A673 (cell line): ENCODE results near the gene OBP2A. TPM values are rescaled to one million over a fixed set of nuclear protein-coding genes. Genes with fewer than 3 reads are reported as not detected.
"Not testable (repeated sequence)": the region's sequence is repeated elsewhere in the genome, so short reads cannot be mapped to it uniquely, and the experiment has no call there.

Source experiments
- BruUV-seq: library from RNA; stranded (reverse); fragments of 400-500 nt; replicated peaks from 2 replicates; lab custom pipeline; 2021; lab: Mats Ljungman, UMichigan
- CTCF ChIA-PET: fragments of 300-600 bp; sonication (Branson Sonifier 250); formaldehyde crosslinking; loops from one replicate; lab custom pipeline; 2022; ENCODE audit warnings: antibody characterized with exemption; lab: Charles Lee
- POLR2A ChIA-PET: fragments of 300-600 bp; sonication (Branson Sonifier 250); formaldehyde crosslinking; loops from one replicate; lab custom pipeline; 2022; ENCODE audit warnings: antibody characterized with exemption; ENCODE audit not compliant: low non-redundant PET; lab: Charles Lee
- DNase-seq: peaks from one replicate; pipeline ENCODE4 v3.0.0-alpha.2; 2015; ENCODE audit warnings: low spot score
- H3K27ac ChIP-seq: fragments of 200-600 bp; sonication (generic); 2 replicates; pipeline ENCODE4 v1.5.1; 2016; ENCODE audit warnings: mixed run types, low read depth, mild to moderate bottlenecking, mixed read lengths, antibody characterized with exemption, low read length; ENCODE audit not compliant: poor library complexity, severe bottlenecking
- H3K27me3 ChIP-seq: fragments of 200-600 bp; sonication (generic); replicated peaks from 2 replicates; pipeline ENCODE4 v1.6.1; 2017; ENCODE audit warnings: mixed run types, low read depth, mild to moderate bottlenecking, mixed read lengths, antibody characterized with exemption, low read length; ENCODE audit not compliant: insufficient read depth, poor library complexity
- H3K36me3 ChIP-seq: fragments of 200-600 bp; sonication (generic); 2 replicates; pipeline ENCODE4 v1.6.1; 2016; ENCODE audit warnings: mixed run types, mild to moderate bottlenecking, mixed read lengths, antibody characterized with exemption, low read length; ENCODE audit not compliant: insufficient read depth, poor library complexity, severe bottlenecking
- H3K4me1 ChIP-seq: fragments of 200-600 bp; sonication (generic); 2 replicates; pipeline ENCODE4 v1.6.1; 2017; ENCODE audit warnings: mixed run types, mild to moderate bottlenecking, mixed read lengths, antibody characterized with exemption, low read length; ENCODE audit not compliant: insufficient read depth, poor library complexity, severe bottlenecking
- H3K4me3 ChIP-seq: fragments of 200-600 bp; sonication (generic); 2 replicates; pipeline ENCODE4 v1.5.1; 2016; ENCODE audit warnings: low read depth, mixed run types, mild to moderate bottlenecking, mixed read lengths, low read length; ENCODE audit not compliant: poor library complexity, severe bottlenecking
- H3K9me3 ChIP-seq: fragments of 200-600 bp; sonication (generic); 2 replicates; pipeline ENCODE4 v1.6.1; 2016; ENCODE audit warnings: mixed run types, low read depth, mild to moderate bottlenecking, mixed read lengths, antibody characterized with exemption, low read length; ENCODE audit not compliant: poor library complexity, severe bottlenecking
- CTCF ChIP-seq: fragments of 300-800, 200-600 bp; sonication (generic); conservative IDR thresholded peaks from 2 replicates; pipeline ENCODE4 v1.5.1; 2017; ENCODE audit warnings: low read depth, mild to moderate bottlenecking, antibody characterized with exemption, low read length, moderate library complexity, mixed read lengths
- EZH2 ChIP-seq: fragments of 200-600 bp; sonication (generic); IDR thresholded peaks from 2 replicates; pipeline ENCODE4 v1.6.1; 2017; ENCODE audit warnings: borderline replicate concordance, low read depth, mild to moderate bottlenecking, mixed read lengths, antibody characterized with exemption, low read length; ENCODE audit not compliant: poor library complexity, severe bottlenecking
- intact Hi-C: fragments of 100-400 bp; cut with micrococcal nuclease; formaldehyde crosslinking; loops from one replicate; pipeline ENCODE4 v1.10.0; 2022; ENCODE audit not compliant: unreplicated experiment
- total RNA-seq: library from RNA; stranded (reverse); gene quantifications from 2 replicates; pipeline ENCODE4 v1.2.3, GENCODE V29; 2021

OBP2A gene
- total RNA-seq, 1 experiment from 2014 or later: not detected

GRCh38 chr9:135547756-135548736 is 2.1 kb downstream of the OBP2A start:
- no peak for DNase-seq
- no peaks in the 10 kb centered on the region for H3K36me3 ChIP-seq
- intact Hi-C loops: no loop called here
- no peak overlapping the region for H3K4me3 ChIP-seq
- peaks cover 2% of the 10 kb centered on the region for H3K27me3 ChIP-seq
- H3K9me3 ChIP-seq: no peaks in the 10 kb centered on the region
- TF ChIP-seq EZH2 (no peak), CTCF (no peak)
- BruUV-seq: no TSS peak
- no peaks in the 10 kb centered on the region for H3K4me1 ChIP-seq
- ChIA-PET CTCF (no interaction called here), POLR2A (no interaction called here)
- H3K27ac ChIP-seq: no peak overlapping the region

GRCh38 chr9:135549478-135550343 is 3.8 kb downstream of the OBP2A start:
- POLR2A ChIA-PET, H3K4me3 ChIP-seq, H3K27me3 ChIP-seq, intact Hi-C loops, H3K27ac ChIP-seq, H3K4me1 ChIP-seq, BruUV-seq, CTCF ChIA-PET, H3K36me3 ChIP-seq, H3K9me3 ChIP-seq, DNase-seq: not testable (repeated sequence)

- BruUV-seq: no TSS peak
- intact Hi-C loops: no loop called here
- Histone ChIP-seq H3K4me3 (no peak overlapping the region), H3K4me1 (no peaks in the 10 kb centered on the region), H3K36me3 (no peaks in the 10 kb centered on the region), H3K27ac (no peak overlapping the region), H3K9me3 (no peaks in the 10 kb centered on the region), H3K27me3 (no peaks in the 10 kb centered on the region)
- TF ChIP-seq CTCF (no peak), EZH2 (no peak)
- POLR2A ChIA-PET: no interaction called here
- DNase-seq: no peak
- CTCF ChIA-PET: no interaction called here
Measured at GRCh38 chr9:135550344-135550918, 4.5 kb downstream of the OBP2A start.
